Measurements from ENCODE around the gene POTEB3.
"Not testable (repeated sequence)": the region's sequence is repeated elsewhere in the genome, so short reads cannot be mapped to it uniquely, and the experiment has no call there.

The POTEB3 gene

GRCh38 chr15:21440399-21440798, at the start of gene POTEB3:
Gene POTEB3, minus strand, starts transcription at chr15:21440499. Its CDS starts 488 bp downstream, at chr15:21440011.
- not testable (repeated sequence) for DNase-seq (ENCODE audit: low read depth in 2 of 3, low spot score in 1 of 3)

GRCh38 chr15:21453683-21454082, 13.4 kb upstream of the POTEB3 start:
- DNase-seq (ENCODE audit: low read depth in 2 of 3, low spot score in 1 of 3), result not testable (repeated sequence)

- DNase-seq (ENCODE audit: low read depth in 2 of 3, low spot score in 1 of 3), result not testable (repeated sequence)
These were observed 11.7 kb upstream of the POTEB3 start for GRCh38 chr15:21451920-21452563.

GRCh38 chr15:21451487-21451886, 11.2 kb upstream of the POTEB3 start:
- not testable (repeated sequence) for DNase-seq (ENCODE audit: low read depth in 2 of 3, low spot score in 1 of 3)

GRCh38 chr15:21407366-21407765, 32.9 kb downstream of the POTEB3 start:
- not testable (repeated sequence) for DNase-seq (ENCODE audit: low read depth in 2 of 3, low spot score in 1 of 3)

GRCh38 chr15:21401531-21401930, 38.8 kb downstream of the POTEB3 start:
- not testable (repeated sequence) for DNase-seq (ENCODE audit: low read depth in 2 of 3, low spot score in 1 of 3)

- not testable (repeated sequence) for DNase-seq (ENCODE audit: low read depth in 2 of 3, low spot score in 1 of 3)
These were observed 41.2 kb downstream of the POTEB3 start for GRCh38 chr15:21399111-21399510.

- not testable (repeated sequence) for DNase-seq (ENCODE audit: low read depth in 2 of 3, low spot score in 1 of 3)
These were observed 41.8 kb downstream of the POTEB3 start for GRCh38 chr15:21398511-21398910.

- DNase-seq (ENCODE audit: low read depth in 2 of 3, low spot score in 1 of 3), result not testable (repeated sequence)
These were observed 42.6 kb downstream of the POTEB3 start for GRCh38 chr15:21397656-21398055.

- DNase-seq (ENCODE audit: low read depth in 2 of 3, low spot score in 1 of 3), result not testable (repeated sequence)
These were observed 43.1 kb downstream of the POTEB3 start for GRCh38 chr15:21397186-21397585.

GRCh38 chr15:21385961-21386360, 54.3 kb downstream of the POTEB3 start:
- not testable (repeated sequence) for DNase-seq (ENCODE audit: low read depth in 2 of 3, low spot score in 1 of 3)

- DNase-seq (ENCODE audit: low read depth in 2 of 3, low spot score in 1 of 3), result not testable (repeated sequence)
These were observed 56.3 kb downstream of the POTEB3 start for GRCh38 chr15:21383866-21384485.

GRCh38 chr15:21373682-21374081, 66.6 kb downstream of the POTEB3 start:
- not testable (repeated sequence) for DNase-seq (ENCODE audit: low read depth in 2 of 3, low spot score in 1 of 3)

GRCh38 chr15:21369177-21369576, 71.1 kb downstream of the POTEB3 start:
- DNase-seq (ENCODE audit: low read depth in 2 of 3, low spot score in 1 of 3), result not testable (repeated sequence)

- not testable (repeated sequence) for DNase-seq (ENCODE audit: low read depth in 2 of 3, low spot score in 1 of 3)
These were observed 71.7 kb downstream of the POTEB3 start for GRCh38 chr15:21368625-21369024.
